ENCODE results near the gene TSC22D1. TPM values are rescaled to one million over a fixed set of nuclear protein-coding genes. Genes with fewer than 3 reads are reported as not detected.
A peak's percentile ranks its signal among the peaks of the same experiment; 100 is the strongest.

The TSC22D1 gene
- total RNA-seq, 1 donor from 2014 or later, result 6.5 TPM

GRCh38 chr13:44433863-44434765 lies 142.0 kb downstream of the TSC22D1 start:
- Mint-ChIP-seq H3K36me3 (ENCODE audit: low read depth) (no peaks in the 10 kb centered on the region), H3K9me3 (no peaks in the 10 kb centered on the region), H3K4me3 (peak overlapping the region; percentile 76), H3K27ac (no peak overlapping the region), H3K27me3 (peaks cover 54% of the 10 kb centered on the region), H3K4me1 (peaks cover 17% of the 10 kb centered on the region)
- intact Hi-C loops (cut with micrococcal nuclease), result loop anchor here (2.0 kb wide), 1 partner anchor 291 kb away; no protein-coding TSS in a partner anchor
- no peak for DNase-seq

- peaks cover 48% of the 10 kb centered on the region for H3K27me3 Mint-ChIP-seq
- no peak for DNase-seq
- H3K27ac Mint-ChIP-seq, result no peak overlapping the region
- intact Hi-C loops (cut with micrococcal nuclease), result no loop called here
- H3K4me1 Mint-ChIP-seq, result peaks cover 17% of the 10 kb centered on the region
- no peaks in the 10 kb centered on the region for H3K36me3 Mint-ChIP-seq (ENCODE audit: low read depth)
- no peak overlapping the region for H3K4me3 Mint-ChIP-seq
- no peaks in the 10 kb centered on the region for H3K9me3 Mint-ChIP-seq
These were observed 143.5 kb downstream of the TSC22D1 start for GRCh38 chr13:44432650-44433049.

- peaks cover 12% of the 10 kb centered on the region for H3K4me1 Mint-ChIP-seq
- no peak overlapping the region for H3K4me3 Mint-ChIP-seq
- DNase-seq, result no peak
- intact Hi-C loops (cut with micrococcal nuclease), result no loop called here
- H3K9me3 Mint-ChIP-seq, result no peaks in the 10 kb centered on the region
- H3K27me3 Mint-ChIP-seq, result peaks cover 39% of the 10 kb centered on the region
- no peaks in the 10 kb centered on the region for H3K36me3 Mint-ChIP-seq (ENCODE audit: low read depth)
- no peak overlapping the region for H3K27ac Mint-ChIP-seq
These were observed 145.0 kb downstream of the TSC22D1 start for GRCh38 chr13:44431150-44431549.

DNA sequence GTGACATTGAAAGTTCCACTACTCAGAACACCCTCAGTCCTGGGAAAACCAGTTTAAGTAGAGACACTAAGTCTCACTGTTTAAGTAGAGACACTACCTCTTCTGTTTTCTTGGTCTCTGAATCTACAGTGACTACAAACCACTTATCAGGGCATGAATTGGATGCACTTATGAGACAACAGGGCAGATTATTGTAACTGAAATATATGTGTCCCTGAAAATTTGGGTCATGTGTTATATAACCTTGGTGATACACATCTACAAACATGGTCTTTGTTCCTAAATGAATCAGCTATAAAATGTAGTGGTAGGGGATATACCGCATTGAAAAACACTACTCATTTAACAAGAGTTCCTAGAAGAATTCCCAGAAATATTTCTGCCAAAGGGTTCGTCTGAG lies 146.8 kb downstream of the TSC22D1 start:
- H3K4me3 Mint-ChIP-seq, result no peak overlapping the region
- H3K36me3 Mint-ChIP-seq (ENCODE audit: low read depth), result no peaks in the 10 kb centered on the region
- intact Hi-C loops (cut with micrococcal nuclease), result no loop called here
- DNase-seq, result no peak
- H3K27ac Mint-ChIP-seq, result no peak overlapping the region
- no peaks in the 10 kb centered on the region for H3K4me1 Mint-ChIP-seq
- H3K27me3 Mint-ChIP-seq, result peaks cover 33% of the 10 kb centered on the region
- no peaks in the 10 kb centered on the region for H3K9me3 Mint-ChIP-seq

GRCh38 chr13:44426461-44426860 lies 149.7 kb downstream of the TSC22D1 start:
- Mint-ChIP-seq H3K36me3 (ENCODE audit: low read depth) (no peaks in the 10 kb centered on the region), H3K27ac (no peak overlapping the region), H3K9me3 (no peaks in the 10 kb centered on the region), H3K27me3 (peaks cover 26% of the 10 kb centered on the region), H3K4me1 (no peaks in the 10 kb centered on the region), H3K4me3 (no peak overlapping the region)
- intact Hi-C loops (cut with micrococcal nuclease), result no loop called here
- DNase-seq, result no peak

DNA sequence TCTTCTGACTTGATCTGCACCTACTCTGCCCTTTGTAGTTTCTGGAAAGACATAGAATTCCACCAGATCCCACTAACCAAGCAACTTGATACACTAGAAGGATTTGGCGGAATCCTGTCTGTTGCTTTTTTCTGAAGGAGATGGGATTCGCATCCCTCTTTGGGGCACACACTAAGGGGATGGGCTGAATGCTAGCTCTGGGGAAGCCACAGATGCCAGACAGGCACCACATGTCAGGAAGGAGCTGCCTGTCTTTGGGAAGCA lies 150.4 kb downstream of the TSC22D1 start:
- Mint-ChIP-seq H3K4me1 (no peaks in the 10 kb centered on the region), H3K9me3 (no peaks in the 10 kb centered on the region), H3K36me3 (ENCODE audit: low read depth) (no peaks in the 10 kb centered on the region), H3K27ac (no peak overlapping the region), H3K4me3 (no peak overlapping the region), H3K27me3 (peaks cover 20% of the 10 kb centered on the region)
- DNase-seq, result no peak
- intact Hi-C loops (cut with micrococcal nuclease), result no loop called here

- H3K9me3 Mint-ChIP-seq, result no peaks in the 10 kb centered on the region
- no peaks in the 10 kb centered on the region for H3K4me1 Mint-ChIP-seq
- intact Hi-C loops (cut with micrococcal nuclease), result no loop called here
- no peak for DNase-seq
- no peaks in the 10 kb centered on the region for H3K36me3 Mint-ChIP-seq (ENCODE audit: low read depth)
- H3K27me3 Mint-ChIP-seq, result peaks cover 20% of the 10 kb centered on the region
- no peak overlapping the region for H3K4me3 Mint-ChIP-seq
- no peak overlapping the region for H3K27ac Mint-ChIP-seq
These were observed 150.9 kb downstream of the TSC22D1 start for GRCh38 chr13:44425041-44425814.

GRCh38 chr13:44423824-44424223 lies 152.3 kb downstream of the TSC22D1 start:
- H3K27me3 Mint-ChIP-seq, result peaks cover 20% of the 10 kb centered on the region
- H3K9me3 Mint-ChIP-seq, result no peaks in the 10 kb centered on the region
- no peak for DNase-seq
- H3K36me3 Mint-ChIP-seq (ENCODE audit: low read depth), result no peaks in the 10 kb centered on the region
- H3K4me3 Mint-ChIP-seq, result no peak overlapping the region
- intact Hi-C loops (cut with micrococcal nuclease), result no loop called here
- no peak overlapping the region for H3K27ac Mint-ChIP-seq
- no peaks in the 10 kb centered on the region for H3K4me1 Mint-ChIP-seq

DNA sequence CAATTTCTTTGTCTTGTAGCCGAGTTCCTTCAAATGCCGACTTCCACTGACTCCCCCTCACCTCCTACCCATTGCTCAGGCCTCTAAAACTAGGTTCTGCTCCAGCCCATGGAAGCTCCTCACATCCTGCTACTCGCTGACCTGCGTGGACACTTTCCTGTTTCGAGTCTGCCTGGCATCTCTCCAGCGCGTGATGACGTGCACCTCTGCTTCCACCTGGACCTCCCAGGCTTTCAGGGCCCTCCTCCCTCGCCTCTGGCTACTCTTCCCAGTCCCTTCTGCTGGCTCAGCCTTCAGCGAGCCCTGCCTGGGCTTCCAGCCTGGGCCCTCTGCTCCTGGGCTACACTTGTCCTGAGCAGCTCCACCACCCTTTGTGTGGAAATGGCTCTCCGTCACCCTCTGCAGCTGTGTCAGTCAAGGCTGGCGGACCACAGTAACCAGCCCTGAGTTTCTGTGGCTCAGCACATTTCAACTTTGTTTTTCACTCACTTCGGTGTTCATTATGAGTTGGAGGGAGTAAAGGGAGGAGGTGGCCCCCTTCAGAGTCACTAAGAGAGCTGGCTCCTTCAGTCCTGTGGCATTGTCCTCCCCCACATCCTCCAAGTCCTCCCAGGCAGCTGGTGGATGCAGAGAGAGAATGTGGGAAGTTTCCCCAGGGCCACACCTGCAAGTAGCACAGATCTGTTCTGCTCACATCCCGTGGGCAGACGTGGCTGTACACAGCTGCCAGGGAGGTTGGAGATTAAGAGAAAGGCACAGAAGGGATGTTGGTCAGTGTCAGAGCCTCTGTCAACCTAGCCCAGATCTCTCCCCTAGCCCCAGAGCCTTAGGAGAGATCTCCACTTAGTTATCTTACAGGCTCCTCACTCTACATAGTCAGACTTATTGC lies 153.1 kb downstream of the TSC22D1 start:
- Mint-ChIP-seq H3K4me1 (no peaks in the 10 kb centered on the region), H3K9me3 (no peaks in the 10 kb centered on the region), H3K27me3 (peaks cover 20% of the 10 kb centered on the region), H3K4me3 (no peak overlapping the region), H3K36me3 (ENCODE audit: low read depth) (no peaks in the 10 kb centered on the region), H3K27ac (no peak overlapping the region)
- intact Hi-C loops (cut with micrococcal nuclease), result no loop called here
- no peak for DNase-seq

DNA sequence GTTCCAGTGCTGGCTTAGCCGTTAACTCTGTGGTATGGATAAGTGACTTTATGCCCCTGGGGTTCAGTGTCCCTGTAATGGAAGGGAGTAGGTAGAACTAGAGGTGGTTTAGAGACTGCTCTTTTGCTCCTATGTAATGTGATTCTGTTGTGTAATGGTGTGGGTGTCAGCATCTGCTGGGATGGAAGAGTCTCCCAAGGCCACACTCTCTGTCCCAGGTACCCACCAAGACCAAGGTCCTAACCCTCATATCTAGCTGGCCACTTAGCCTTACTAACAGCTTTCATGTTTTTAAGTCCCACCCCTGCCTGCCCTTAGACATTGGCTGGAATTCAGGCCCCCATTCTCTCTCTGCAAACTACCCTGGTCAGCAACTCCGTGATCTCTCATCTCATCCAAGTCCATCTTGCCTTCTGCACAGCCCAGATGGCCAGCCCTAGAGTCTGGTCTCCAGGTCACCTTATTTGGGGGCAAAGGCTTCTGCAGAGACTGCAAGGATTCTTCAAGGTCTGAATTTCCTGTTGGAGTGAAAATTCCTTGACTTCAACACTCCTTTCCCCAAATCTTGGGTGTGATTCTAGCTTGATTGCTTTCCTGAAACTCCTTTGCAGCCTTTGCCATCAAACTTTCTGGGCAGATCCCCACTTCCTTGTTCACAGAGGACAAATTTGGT lies 154.1 kb downstream of the TSC22D1 start:
- Mint-ChIP-seq H3K27me3 (peaks cover 18% of the 10 kb centered on the region), H3K4me3 (no peak overlapping the region), H3K4me1 (no peaks in the 10 kb centered on the region), H3K9me3 (no peaks in the 10 kb centered on the region), H3K36me3 (ENCODE audit: low read depth) (no peaks in the 10 kb centered on the region), H3K27ac (no peak overlapping the region)
- intact Hi-C loops (cut with micrococcal nuclease), result no loop called here
- no peak for DNase-seq

DNA sequence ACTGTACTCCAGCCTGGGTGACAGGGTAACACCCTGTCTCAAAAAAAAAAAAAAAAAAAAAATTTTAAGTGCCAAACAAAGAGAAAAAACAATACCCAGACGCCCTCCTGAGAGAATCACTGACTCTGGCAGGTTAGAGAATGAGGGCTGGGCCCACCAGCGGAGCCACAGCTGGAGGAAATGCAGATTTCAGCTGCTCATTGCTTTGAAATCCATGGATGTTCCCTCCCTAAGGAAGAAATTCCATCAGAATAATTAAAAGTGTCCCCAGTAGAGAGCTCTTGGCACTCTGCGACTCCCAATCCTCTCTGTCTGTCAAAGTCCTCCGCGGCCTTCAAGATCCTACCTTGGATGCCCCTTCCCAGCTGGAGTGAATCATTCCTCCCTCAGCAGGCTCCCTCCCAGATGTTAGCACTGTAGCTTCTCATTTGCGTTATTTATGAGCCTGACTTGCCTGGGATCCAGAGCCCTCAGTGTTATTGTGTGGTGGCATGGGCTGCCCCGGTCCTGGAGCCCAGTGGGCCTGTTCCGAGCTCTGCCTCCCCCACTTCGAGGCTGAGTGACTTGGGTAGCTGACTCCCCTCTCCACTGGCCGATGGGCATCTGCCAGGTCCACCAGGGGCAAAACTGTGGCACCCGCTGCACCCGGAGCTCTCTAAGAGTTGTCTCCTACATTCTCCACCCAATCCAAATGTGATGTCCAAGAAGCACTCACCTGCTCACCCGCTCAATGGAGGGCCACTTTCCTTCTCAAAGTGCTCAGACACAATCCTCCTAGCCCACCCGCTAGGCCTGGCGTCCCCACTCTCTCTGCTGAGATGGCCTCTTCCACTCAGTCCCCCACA lies 155.5 kb downstream of the TSC22D1 start:
- no peak for DNase-seq
- Mint-ChIP-seq H3K9me3 (no peaks in the 10 kb centered on the region), H3K4me3 (no peak overlapping the region), H3K27me3 (peaks cover 16% of the 10 kb centered on the region), H3K27ac (no peak overlapping the region), H3K36me3 (ENCODE audit: low read depth) (no peaks in the 10 kb centered on the region), H3K4me1 (no peaks in the 10 kb centered on the region)
- intact Hi-C loops (cut with micrococcal nuclease), result no loop called here

DNA sequence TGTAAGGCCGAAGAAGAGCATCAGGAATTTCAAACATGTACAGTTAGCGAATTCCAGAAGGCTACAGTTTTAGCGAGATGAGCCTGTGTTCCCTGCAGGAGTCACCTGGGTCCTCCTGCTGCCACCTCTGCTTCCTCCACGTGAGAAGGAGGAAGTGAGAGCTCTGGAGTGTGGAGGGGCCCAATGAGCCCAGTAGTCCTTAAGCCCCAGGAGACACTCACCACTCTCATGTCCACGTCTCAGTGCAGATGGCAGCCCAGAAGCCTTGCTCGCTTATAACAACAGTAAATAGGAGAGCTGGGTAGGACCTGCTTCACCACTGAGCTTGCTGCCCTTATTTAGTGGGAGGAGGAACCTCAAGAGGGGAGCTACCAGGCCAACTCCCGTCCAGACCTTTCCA lies 158.3 kb downstream of the TSC22D1 start:
- no peak overlapping the region for H3K27ac Mint-ChIP-seq
- intact Hi-C loops (cut with micrococcal nuclease), result no loop called here
- no peaks in the 10 kb centered on the region for H3K36me3 Mint-ChIP-seq (ENCODE audit: low read depth)
- H3K4me1 Mint-ChIP-seq, result no peaks in the 10 kb centered on the region
- no peak overlapping the region for H3K4me3 Mint-ChIP-seq
- H3K27me3 Mint-ChIP-seq, result peaks cover 4% of the 10 kb centered on the region
- DNase-seq, result no peak
- no peaks in the 10 kb centered on the region for H3K9me3 Mint-ChIP-seq

GRCh38 chr13:44417446-44417845 lies 158.7 kb downstream of the TSC22D1 start:
- Mint-ChIP-seq H3K27ac (no peak overlapping the region), H3K4me1 (no peaks in the 10 kb centered on the region), H3K4me3 (no peak overlapping the region), H3K9me3 (no peaks in the 10 kb centered on the region), H3K27me3 (peaks cover 4% of the 10 kb centered on the region), H3K36me3 (ENCODE audit: low read depth) (no peaks in the 10 kb centered on the region)
- no peak for DNase-seq
- intact Hi-C loops (cut with micrococcal nuclease), result no loop called here

Measured in activated CD4-positive, alpha-beta T cell treated with anti-CD3 and anti-CD28 coated beads, Interleukin-2, amount 10 ng/mL, durations not matched to agents 24 days and 14 days (primary cell).